T47D (cell line): ENCODE results near the gene FHOD3.

ENCODE experiments used
- DNase-seq, 2 experiments: peaks; one replicate each; pipeline versions ENCODE4 v3.0.0 to v3.0.0-alpha.2; 2011 to 2012; ENCODE audit warnings: low read depth in 1 of 2, low spot score in 1 of 2
- JUND ChIP-seq: IDR thresholded peaks from 2 replicates; pipeline ENCODE4 v1.6.1; 2012; ENCODE audit warnings: low read depth
- in situ Hi-C: cut with HindIII; loops from 2 replicates; pipeline ENCODE4 v1.10.0; 2016; ENCODE audit warnings: low sequenced_read_pairs, low pct_unique_long_range_greater_than_20kb

FHOD3 gene

DNA sequence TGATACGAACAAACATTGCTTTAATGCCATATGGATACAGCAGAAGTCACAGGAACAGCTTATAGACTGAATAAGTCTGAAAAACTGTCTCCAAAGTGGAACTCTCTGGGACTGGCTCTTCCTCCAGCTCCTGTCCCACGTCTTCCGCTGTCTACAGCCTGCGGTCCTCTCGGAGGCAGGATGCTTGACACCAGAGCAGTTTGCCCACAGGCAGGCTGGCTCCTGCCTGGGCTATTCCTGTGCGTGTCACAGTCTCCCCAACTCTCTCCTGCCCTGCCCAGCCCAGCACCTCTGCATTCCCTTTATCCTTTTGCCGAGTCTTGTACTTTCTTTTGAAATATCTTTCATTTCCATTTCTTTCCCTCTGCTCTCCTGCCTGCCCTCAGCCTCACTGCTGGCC is 234.1 kb downstream of the FHOD3 start:
- in situ Hi-C loops: no loop called here
- no peak for TF ChIP-seq JUND
- no peak for DNase-seq

DNA sequence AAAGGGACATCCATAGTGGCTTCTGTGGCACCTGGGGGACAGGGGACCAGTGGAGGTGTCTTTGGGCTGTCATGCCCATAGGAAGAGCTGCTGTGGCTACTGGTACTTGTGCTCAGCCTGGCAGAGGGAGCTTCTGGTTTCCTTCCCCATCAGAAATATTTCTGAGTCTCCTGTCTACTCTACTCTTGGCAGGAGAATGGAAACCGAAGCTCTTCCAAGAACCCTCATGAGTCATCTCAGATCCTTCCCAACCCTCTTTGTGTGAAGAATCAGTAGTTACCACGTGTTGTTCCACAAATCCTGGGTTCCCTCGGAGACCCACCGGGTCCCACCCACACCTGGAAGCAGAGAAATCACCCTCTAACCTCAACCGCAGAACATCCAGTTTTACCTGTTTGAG is 234.9 kb downstream of the FHOD3 start:
- DNase-seq: peak in 1 of 2 experiments; percentile 27
- TF ChIP-seq JUND: no peak
- in situ Hi-C loops: no loop called here

DNA sequence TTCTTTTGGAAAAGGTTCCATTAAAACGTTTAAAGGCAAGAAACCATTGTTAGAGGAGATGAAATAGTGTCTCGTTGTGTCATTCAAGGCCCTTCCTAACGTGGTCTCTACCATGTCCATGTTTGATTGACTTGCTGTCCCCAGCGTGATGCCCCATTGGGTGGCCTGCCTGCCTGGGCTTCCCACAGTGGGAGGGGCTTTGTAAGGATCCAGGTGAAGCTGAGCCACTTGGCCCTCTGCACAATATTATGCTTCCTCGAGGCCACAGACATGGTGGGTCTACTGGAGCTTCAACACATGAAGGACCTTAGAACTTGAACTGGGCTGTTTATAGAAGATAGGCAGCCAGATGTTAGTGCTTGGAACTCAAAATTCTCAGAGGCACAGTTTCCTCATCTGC is 235.3 kb downstream of the FHOD3 start:
- no peak for TF ChIP-seq JUND
- in situ Hi-C loops: no loop called here
- DNase-seq: no peak

DNA sequence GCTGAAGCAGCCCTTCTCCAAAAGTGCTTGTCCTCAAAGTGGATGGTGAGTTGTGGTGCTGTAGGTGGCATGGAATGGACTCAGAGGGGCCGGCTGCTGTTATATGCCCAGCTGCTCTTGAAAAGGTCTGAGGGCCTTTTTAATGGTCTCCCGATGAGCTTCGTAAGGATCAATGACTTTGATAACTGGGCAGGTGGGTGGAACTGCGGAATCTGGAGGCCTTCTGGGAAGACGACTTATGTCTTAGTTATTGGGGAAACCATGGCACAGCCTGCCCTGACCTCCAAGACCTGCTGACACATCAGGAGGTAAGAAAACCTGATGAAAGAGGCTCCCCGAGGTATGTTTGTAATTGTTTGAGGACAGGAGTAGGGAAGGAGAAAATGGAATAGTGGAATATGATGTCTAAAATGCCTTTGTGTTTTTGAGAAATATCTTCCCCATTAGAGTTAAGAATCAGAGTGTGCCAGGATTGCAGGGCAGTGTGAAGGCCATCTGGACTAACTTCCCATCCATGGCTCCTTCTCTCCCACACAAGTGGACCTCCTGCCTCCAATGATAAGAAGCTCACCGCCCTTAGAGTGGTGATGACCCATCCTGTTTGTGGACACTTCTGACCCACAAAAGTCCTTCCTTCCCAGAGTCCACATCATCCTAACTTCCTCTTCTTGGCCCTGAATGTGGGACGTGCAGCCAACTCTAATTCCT is 236.1 kb downstream of the FHOD3 start:
- no peak for TF ChIP-seq JUND
- DNase-seq: no peak
- in situ Hi-C loops: no loop called here

DNA sequence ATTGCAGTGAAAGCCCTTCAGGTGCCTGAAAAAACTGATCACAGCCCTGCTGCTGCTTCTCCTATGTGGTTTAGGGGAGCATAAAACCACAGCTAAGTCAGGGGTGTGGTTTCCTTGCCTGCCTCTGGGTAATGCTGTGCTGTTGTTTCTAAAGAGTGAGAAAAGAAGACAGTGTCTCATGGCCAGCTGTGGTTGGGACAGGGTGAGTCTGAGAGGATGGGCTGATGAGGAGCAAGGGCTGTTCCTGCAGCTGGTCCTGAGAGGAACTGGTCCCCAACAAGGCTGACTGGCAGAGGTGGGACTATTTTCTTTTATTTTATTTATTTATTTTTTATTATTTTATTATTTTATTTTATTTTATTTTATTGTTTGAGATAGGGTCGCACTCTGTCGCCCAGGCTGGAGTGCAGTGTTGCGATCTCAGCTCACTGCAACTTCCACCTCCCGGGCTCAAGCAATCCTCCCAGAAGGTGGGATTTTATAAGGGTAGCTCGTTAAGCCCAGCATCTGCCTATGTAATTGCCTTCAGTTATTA is 236.7 kb downstream of the FHOD3 start:
- no peak for TF ChIP-seq JUND
- in situ Hi-C loops: no loop called here
- no peak for DNase-seq

DNA sequence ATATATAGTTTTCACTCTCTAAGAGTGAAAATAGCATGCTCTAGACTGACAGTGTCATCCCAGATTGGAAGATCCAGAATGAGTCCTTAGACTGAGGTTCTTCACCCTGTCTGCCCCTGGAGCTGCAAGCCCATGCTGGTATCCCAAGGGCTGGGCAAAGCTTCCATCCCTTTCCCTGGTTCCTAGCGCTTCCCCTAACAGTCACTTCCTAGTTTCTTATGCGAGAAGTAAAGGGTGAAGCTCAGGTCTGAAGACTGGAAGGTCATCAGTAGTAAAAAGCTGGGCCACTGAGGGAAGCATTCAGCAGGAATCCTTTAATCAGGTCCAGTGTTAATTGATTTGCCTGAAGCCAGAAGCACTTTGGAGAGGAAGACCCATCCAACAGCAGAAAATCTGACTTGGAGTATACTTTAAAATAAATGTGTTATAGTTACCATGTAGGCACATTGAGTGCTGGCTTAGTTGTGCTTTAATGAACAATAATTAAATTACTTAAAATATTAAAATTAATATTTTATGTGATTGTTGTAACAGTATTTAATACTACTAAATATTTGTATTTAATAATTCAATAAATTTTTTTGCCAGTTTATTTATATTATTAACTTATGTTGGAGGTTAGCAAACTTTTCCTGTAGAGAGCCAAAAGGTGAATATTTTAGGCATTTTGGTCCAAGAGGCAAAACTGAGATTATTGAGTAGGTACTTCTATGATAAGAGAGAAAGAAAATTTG is 237.9 kb downstream of the FHOD3 start:
- no peak for DNase-seq
- in situ Hi-C loops: no loop called here
- TF ChIP-seq JUND: no peak

DNA sequence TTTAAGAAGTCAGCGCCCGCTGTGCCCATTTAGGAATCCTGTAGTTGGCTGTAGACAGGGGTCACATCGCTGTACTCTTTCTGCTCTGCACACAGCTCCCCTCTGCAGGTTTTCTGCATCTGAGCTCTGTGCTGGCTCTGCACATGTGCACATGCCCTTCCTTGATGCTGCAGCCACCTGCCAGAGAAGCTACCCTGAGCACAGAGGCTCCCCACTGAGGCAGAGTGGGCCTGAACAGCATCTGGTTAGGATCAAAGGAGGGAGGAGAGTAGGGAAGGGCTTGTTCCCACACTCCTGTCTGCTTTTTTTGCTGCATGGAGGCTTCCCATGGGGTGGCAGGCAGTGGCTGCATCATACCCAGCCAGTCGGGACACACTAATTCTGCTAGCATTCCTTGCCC is 238.9 kb downstream of the FHOD3 start:
- DNase-seq: no peak
- in situ Hi-C loops: no loop called here
- TF ChIP-seq JUND: no peak

DNA sequence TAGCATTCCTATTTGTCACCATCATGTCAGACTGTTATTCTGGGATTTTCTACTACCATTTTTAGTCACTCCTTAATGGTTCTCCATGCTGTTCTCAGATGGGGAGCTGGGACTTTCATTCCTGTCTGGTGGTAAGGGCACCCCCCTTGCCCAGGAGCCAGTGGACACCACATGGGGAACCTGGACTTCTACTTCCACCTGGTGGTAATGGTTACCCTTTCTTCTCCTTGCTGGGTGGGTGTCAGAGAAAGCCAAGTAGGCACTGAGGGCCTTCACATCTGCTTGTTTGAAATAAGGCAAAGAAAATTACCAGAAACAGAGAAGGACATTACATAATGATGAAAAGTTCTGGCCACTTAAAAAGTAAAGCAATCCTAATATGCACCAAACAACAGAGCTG is 239.8 kb downstream of the FHOD3 start:
- in situ Hi-C loops: no loop called here
- no peak for TF ChIP-seq JUND
- DNase-seq: no peak

DNA sequence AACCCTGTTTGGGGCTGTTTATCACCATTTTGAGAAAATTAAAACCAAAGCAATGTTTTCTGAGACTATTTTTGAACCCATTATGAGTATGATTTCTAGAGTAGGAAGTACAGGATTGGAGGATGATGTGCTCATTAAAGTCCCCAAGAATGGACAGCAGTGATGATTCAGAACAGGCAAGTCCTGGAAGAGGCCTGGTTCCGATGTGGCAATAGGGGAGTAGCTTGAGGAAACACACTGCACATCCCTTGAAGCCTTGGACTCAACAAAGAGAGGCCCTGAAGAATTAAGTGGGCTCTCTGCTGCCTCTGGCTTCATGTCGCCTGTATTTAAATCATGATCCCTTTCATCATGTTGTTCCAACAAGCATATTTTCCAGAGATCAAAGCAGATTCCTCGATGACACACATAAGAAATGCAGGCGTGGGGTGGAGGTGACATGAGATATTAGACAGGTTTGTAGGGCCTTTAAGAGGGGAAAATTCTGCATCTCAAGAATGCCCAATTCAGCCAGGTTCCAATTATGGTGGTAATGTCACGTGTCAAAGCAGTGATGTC is 242.2 kb downstream of the FHOD3 start:
- TF ChIP-seq JUND: no peak
- no peak for DNase-seq
- in situ Hi-C loops: no loop called here

DNA sequence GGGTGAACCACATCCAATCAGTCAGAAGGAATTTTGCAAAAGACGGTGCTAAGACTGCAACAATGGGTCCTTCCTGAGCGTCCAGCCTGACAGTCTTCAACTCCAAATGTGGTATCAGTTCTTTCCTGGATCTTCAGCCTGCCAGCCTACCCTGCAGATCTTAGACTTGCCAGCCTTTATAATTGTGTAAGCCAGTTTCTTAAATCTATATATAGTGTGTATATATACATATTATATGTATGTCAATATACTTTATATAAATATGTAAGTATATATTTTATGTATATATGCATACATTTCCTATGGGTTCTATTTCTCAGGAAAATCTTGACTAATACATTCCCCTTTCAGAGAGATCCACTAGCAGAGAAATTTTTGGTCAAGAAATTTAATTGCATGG is 245.5 kb downstream of the FHOD3 start:
- in situ Hi-C loops: no loop called here

DNA sequence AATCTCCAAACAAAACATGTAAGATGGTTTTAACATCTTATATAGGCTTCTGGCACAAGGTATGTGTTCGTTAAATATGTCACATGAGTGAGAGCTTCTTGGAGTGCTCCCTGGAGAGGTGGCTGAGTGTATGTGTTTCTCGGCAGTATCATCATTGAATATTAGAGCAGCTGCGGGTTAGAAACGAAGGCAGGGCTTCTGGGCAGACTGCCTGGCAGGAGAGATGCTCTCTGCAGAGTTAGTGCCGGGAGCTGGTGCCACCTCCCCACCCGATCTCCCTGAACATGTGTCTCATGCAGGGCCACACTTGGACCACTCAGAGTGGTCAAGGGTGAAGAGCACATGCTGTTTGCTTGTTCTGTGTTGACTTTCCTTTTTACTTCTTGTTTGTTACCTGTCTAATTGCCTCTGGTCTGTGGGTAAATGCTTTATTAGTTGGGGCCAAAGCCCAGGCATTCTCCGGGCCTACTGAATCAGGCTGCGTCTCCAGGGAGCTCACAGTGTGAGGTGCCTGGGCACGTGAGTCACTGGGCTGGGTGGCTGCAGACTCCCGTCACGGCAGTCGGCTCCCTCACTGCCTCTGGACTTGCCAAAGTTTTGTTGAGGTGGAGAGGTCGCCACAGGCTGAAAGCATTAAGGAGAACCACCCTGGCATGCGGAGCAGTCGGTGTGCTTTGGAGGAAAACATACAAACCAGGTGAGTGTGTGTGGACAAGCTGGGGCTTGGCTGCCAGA is 246.6 kb downstream of the FHOD3 start:
- no peak for DNase-seq
- in situ Hi-C loops: no loop called here
- no peak for TF ChIP-seq JUND

More for the DNA sequence above, 245.5 kb downstream of the FHOD3 start:
- no peak for DNase-seq
- TF ChIP-seq JUND: no peak

DNA sequence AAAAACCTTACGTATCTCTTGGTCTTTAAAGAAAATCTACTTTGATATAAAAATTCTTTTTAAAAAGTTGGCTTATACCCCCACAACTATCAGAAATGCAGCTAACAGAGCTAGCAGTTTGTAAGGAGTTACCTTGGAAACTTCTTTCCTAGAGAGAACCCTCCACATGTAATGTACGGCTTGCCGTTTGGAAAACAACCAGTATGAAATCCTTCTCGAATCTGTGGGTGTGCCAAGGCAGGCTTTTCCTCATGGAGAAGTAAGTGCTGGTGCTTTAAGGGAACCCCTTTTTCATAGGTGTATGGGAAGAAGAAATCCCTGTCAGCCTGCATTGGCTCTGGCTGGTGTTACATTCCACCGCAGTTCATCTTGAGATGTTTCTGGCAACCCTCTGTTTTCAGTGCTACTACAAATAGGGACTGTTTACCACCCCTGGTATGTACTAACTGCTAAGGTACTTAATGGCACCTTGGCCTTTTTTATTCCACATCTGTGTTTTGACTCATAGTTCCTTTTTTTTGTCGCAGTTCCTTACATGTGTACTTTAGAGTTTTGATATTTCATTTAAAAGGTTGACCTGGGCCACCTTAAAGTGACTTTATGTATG is 248.4 kb downstream of the FHOD3 start:
- in situ Hi-C loops: no loop called here
- DNase-seq: no peak
- no peak for TF ChIP-seq JUND
